Stimulated activated CD8-positive, alpha-beta memory T cell treated with anti-CD3 and anti-CD28 coated beads, Interleukin-15, amount 100 ng/mL, for 24 hours (primary cell): ENCODE data around the gene NDUFAF3.

Experiments
- DNase-seq: peaks from one replicate; pipeline ENCODE4 v3.0.0-alpha.2; 2020; ENCODE audit warnings: low read depth

NDUFAF3 gene

DNA sequence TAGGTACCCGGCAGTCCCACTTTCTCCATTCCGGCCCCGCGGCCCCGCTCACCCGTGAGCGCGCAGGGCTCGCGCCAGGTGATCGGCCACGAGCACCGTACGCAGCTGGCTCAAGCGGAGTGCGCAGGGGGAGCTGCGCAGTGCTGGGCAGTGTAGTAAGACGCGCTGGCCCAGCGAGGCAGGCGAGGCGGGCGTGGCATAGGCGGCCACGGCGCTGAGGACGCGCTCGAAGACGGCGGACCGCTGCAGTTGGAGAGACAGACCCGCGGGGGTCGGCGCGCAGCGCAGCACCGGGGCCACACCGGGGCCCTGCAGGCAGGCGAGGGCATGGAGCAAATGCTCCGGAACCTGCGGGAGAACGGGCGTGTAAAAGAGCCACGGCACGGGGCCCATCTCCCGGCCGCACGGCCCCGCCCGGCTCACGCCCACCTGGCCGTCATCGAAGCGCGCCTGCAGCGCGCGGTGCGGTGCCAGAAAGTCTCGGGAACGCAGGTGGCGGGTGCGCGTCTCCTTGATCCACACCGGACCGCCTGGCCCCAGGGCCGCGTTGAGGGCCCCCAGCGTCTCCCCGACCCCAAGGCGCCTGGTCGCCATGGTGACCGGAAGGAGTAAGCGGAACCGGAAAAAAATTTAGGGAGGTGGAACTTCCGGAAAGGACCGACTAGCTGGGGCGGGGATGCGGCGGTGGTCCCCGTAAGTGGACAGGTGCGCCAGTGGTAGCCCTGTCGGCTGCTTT, 3.8 kb upstream of the NDUFAF3 start, which contains the start of gene DALRD3:
Gene DALRD3 (minus strand): TSS at position 610 of the 736 bp plus-strand sequence. CDS start 16 bp downstream, at position 594.
- DNase-seq, result no peak

DNA sequence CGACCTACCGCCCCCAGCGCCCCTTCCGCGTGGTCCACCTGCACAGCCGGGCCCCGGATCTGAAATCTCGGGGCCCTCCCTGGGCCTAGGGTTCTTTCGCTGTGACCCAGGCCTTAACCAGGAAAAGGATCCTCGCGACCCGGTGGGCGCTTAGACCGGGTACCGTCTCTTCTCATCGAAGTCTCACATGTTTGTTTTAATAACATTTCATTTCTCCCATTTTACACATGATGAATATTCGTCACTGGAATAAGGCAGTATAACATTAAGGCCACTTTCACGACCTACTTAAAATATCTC, 3.3 kb upstream of the NDUFAF3 start:
- DNase-seq, result no peak

DNA sequence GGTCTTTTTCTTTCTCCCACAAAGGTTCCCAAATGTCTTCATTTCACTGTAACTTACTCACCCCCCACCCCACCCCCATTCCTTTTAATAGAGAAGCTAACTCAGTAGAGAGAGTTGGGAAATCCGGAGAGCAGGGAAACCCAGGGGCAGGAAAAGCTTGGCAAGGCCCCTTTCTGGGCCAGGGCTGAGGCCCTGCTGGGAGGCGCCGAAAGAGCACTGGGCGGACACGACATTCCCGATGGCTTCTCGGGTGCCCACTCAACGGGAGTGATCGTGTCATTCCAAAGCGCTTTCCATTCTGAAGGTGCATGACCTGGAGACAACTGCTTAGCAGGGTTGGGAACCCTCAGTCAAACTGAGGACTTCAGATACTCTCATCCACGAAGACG, 2.0 kb upstream of the NDUFAF3 start:
- no peak for DNase-seq

DNA sequence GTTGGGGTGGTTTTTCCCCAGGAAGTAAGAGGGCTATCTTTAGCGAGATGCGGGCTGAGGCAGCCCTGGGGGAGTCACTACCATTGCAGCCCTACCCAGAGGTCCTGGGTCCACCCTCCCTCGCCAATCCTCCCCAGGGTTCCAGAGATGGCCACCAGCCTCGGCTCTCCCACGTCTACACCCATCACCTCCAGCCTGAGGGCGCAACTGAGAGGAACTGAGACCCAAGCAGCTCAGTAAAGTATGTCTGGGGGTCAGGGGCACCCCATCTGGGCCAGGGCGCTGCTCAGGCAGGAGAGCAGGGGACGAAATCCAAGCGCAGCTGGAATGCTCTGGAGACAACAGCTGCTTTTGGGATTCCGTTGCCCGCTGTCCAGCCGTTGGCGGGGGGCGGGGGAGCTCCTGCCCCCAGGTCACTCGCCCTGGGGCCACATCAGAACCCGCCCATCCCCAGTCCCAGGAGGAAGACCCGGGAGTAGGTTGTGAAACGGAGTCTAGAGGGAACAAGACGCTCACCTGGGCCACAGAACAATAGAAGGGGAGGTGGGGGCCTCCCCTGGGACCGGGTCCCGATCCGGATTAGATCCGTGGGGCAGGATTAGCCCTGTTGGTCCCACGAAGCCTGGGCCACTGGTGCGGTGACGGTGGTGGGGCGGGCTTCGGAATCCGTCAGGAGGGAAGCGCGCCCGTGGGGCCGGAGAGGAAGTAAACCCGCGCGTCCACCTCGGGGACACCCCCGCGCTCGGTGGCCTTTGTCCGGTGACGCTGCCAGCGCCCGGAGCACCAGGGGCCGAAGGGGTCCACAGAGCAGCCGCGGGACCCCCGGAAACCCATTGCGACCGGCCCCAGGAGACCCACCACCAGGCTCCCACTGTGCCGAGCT, 1.4 kb upstream of the NDUFAF3 start:
- DNase-seq, result no peak

DNA sequence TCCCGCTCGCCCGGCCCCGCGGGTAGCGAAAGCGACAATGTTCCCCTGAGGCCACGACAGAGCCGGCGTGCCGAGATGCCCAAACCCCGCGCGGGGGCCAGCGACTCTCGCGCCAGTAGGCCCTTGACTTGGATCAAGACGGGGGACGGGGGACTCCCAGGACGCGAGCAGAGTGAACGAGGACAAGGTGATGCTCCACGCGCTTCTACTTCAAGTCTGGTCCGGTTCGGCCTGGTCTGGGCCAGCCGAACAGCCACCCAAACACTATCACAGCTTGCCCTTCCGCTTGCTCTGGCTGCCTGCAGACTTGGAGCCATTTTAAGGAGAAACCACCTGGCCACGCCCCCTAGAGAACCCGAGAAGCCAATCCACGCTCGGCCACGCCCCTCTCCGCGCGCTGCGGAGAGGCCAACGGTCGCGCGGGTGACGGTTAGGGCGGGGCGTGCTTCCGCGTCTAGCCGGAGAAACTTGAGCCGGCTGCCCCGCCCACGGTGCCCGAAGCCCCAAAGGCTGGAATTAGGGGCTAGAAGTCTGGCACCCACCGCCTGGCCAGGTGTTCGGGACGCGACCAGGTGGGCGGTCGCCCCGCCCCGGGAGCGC, 608 bp upstream of the NDUFAF3 start:
- peak; percentile 97 for DNase-seq

DNA sequence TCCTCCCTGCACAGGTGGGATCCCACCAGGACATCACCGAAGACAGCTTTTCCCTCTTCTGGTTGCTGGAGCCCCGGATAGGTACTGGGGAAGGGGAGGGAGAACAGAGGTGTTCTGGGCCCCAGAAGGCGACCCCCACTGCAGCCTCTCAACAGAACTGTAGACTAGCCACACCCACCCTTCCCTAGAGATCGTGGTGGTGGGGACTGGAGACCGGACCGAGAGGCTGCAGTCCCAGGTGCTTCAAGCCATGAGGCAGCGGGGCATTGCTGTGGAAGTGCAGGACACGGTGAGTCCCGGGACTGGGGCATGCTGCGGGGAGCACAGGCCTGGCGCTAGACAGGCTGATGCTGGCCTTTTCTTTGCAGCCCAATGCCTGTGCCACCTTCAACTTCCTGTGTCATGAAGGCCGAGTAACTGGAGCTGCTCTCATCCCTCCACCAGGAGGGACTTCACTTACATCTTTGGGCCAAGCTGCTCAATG, 809 bp downstream of the NDUFAF3 start:
- no peak for DNase-seq

DNA sequence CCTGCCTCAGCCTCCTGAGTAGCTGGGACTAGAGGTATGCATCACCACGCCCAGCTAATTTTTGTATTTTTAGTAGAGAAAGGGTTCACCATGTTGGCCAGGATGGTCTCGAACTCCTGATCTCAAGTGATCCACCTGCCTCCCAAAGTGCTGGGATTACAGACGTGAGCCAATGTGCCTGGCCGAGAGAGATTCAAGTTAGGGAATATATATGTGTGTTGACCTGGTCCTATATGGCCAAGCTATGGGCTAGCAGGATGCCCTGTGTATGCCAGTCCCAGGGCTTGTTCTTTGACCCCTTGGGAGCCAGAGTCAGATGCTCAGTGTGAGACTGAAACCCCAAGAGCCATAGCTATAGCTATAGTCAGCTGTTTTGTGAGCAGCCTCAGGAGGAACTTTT, 1.9 kb downstream of the NDUFAF3 start:
- DNase-seq, result no peak

DNA sequence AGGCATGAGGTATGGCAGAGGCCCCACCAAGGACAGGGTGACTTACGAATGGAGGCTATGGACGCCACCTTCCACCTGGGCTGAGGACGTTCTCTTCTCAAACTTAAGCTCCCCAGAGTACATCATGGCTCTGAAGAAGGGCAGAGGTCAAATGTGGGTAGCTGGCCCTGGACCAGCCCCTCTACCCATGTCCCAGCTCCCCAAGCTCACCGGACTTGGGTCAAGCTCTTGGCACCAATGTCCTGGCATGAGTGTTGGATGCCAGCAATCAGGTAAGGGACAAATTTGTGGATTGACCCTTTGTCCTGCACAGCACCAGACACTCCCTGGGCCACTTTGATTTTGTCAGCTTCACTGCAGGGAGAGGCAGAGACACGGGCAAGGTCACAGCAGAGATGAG, 2.5 kb downstream of the NDUFAF3 start:
- DNase-seq, result no peak

DNA sequence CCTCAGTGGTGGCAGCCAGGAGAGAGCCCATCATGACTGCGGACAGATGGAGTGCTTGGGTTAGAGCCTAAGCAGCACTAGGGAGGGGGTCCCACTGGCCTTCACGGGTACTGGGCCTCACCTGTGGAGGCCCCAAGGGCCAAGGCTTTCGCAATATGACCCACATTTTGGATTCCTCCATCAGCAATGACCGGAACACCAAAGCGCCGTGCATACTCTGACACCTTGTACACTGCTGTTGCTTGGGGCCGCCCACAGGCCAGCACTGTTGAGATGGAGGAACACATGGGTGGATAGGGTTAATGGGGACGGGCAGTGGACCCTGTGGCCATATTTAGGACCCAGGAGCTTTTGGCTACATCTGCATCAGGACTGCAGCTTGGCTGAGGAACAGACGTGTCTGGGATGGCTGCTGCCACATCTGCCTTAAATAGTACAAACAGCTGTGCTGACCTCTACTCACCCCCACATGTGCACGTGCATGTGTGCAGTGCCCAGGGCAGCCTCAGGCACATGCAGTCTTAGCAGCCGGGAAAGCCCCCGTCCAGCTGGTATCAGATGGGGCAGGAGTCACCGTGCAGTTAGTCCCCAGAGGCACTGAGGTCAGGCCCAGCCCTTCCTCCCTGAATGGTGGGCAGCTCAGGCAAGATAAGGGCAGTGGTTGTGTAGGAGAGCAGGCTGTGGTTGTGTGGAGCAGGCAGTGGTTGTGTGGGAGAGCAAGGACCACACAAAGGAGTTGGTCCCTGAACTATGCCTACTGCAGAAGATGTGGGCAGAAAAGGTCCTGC, 3.3 kb downstream of the NDUFAF3 start:
- DNase-seq, result no peak

DNA sequence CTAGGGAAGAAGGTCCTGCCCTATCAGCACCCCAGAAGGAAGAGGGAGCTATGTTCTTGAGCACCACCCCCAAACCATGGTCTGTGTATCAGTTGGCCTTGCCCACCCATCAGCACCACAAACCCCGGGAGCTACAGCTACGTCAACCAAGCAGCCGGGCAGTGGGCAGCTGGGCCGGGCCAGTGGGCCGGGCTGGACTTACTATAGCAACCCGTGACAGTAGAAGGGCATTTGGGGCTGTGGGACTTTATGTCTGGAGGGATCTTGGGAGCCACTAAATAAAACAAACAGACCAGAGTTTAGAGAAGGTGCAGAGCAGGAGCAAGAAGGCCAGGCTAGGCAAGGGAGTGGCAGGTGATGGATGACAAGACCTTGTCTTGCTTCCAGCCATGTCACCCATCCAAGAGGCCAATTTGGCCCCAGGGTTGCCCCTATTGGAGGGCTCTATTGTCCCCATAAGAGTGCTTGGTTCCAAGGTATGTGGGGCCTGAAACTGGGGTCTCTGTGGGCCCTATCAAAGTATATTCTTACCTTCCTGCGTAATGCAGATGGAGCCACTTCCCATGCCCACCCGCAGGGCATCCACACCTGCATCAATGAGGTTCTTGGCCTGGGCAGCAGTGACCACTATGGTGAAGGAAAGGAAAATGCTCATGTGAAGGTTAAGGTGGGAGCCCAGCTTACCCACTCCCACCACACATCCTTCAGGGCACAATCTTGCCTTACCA, 4.0 kb downstream of the NDUFAF3 start:
- DNase-seq, result no peak

DNA sequence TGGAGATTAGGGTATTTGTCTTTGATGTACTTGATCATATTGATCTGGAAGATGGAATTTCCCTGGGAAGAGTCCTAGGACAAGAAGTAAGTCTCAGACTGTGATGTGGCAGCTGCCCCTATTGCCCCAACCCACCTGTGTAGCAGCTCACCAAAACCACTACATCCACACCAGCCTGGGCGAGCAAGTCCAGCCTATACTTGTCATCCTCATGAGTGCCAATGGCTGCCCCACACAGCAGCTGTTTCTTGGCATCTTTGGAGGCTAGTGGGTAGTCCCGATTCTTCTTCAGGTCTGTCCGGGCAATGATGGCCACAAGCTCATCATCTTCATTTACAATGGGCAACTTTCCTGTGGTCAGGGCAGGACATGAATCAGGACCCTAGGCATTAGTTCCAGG, 4.6 kb downstream of the NDUFAF3 start:
- no peak for DNase-seq

DNA sequence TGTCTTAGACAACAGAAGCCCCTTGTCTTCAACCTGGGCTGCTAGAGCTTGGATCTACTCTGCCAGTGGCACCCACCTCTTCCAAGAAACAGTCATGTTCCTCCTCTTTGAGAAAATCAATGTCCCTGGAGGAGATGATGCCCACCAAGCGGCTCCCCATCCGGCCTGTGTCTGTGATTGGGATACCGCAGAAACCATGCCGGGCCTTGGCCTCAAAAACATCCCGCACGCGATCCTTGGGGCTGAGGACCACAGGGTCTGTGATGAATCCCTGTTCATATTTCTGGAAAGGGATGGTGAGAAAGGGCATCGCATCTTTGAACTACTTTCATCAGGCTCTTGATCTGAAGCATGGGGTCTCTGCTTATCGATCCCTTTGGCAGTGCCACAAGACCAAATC, 5.7 kb downstream of the NDUFAF3 start:
- DNase-seq, result no peak

DNA sequence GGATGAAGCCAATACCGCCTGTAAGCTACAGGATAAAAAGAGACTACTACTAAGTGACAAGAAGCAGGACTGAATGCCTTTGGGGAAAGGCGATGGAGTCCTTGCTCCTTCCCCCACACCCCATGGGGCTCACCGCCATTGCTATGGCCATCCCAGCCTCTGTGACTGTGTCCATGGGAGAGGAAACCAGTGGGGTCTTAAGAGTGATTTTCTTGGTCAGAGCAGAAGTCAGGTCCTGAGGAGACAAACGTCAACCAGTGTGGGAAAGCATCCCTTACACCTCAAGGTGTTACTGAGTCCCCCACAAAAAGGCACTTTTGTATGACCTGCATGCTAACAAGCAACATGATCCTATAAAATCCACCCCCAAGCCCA, 6.4 kb downstream of the NDUFAF3 start:
- DNase-seq, result no peak

DNA sequence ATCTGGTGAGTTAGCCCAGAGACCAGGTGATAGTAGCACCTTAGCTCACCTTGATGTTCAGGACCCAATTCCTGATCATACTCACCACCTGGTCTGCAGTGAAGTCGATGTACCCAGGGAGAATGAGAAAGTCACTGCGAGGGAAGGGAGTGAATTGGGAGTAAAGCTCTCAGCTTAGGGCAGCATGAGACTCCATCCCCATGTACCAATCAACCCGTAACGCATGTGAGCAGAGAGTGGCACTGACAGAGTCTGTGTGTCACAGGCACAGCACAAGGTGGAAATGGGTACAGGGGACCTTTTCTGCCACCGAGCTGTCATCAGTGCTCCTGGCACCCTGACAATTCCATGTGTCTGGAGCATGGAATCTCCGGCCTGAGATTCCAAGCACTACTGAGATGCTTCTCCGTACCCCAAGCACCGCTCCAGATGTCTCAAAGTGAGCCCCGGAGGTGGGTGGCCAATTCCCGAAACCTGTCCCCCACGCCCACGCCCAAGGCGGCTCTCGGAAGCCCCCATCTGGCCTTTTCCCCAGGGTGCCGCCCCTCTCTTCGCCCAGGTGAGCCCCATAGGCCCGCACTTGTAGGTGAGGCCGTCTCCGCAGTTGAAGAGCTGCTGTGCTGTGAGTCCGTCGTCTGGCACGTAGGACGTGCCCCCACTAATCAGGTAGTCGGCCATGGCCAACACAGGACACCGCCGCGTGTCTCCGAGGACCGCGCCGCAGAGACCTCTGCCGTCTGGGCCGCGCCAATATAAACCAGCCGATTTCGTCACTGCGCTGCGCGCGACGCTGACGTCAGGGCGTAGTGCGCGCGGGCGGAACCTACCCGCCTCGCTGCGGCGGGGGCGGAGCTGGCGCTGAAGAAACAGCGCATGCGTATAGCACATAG, 7.0 kb downstream of the NDUFAF3 start, which contains the start of gene IMPDH2:
Gene IMPDH2 (minus strand): TSS at position 726 of the 890 bp plus-strand sequence. CDS start 48 bp downstream, at position 678.
- peak; percentile 91 for DNase-seq

DNA sequence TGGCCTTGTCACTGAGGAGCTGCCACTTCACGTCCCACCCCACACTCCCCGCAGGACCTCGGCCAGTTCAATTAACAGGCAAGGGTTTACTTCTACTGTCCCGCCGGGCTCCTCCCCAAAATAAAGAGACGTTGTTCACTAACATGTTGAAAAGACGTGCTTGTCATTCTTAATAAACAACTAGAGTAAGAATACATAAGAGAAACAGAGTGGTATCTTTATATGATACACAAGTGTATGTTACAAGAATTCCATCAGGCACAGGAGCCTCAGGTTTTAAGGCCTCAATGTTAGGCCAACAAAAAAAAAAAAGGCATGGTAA, 7.6 kb downstream of the NDUFAF3 start:
- DNase-seq, result no peak

DNA sequence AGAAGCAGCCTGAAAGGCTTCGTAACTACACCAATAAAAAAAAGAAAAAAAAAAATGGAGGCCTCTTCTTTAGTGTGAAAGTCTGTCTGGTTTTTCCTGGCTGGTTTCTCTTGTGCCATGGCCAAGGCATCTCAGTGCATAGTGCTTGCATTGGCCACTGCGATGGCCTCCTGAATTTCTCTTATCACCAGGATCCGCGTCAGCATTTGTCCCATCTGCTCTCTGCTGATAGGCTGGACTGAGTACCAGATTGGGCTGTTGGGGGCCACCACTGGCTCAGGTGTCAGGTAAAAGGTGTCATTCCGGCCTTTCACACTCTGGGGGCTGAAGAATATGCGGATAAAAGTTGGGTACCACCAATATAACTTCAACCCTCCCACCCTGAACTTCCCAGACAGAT, 8.4 kb downstream of the NDUFAF3 start:
- DNase-seq, result no peak

DNA sequence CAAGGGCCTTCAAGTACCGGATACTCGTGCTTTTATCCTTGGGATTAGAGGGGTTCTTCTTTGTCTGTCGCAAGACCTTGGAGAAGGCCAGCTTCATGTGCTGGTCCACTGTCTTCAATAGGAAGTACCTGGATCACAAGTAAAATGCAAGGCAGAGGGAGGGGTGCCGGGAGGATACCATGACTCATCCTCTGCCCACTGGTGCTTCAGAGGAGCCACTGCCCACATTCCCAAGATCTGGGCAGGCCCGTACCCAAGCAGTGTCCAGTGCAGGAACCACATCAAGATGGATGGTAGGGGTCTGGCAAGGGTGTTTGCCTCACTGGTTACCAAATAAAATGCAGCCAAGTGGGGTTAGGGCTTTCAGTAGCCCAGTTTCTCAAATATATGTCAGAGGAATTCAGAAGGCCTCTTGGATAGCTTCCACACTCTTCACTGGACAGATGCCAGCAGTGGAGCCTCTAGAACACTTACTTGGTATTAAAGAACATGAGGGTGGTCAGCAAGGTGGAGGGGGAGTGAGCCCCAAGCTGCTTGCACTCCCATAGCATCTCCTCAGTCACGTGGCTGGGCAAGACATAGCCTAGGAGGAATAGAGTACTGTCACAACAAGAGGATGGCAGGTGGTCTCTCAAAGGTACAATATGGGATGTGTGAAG, 10.9 kb downstream of the NDUFAF3 start:
- DNase-seq, result no peak

DNA sequence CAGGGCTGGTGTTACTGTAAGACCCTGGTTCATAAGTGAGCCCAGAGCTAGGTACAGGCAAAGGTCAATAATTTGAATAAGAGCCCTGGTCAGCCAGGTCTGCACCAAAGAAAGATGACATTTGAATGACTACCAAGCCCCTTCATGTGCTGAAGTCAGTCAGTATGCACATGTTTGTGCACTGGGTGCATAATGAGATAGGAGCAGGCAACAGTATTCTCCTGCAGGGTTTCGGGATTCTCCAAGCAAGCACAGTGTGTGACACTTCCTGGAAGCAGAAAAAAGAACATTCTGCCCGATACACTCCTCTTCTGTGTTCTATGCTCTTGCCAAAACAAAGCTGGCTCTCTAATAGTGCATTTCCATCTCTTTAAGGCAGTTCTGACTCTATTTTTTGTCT, 12.7 kb downstream of the NDUFAF3 start:
- DNase-seq, result no peak

DNA sequence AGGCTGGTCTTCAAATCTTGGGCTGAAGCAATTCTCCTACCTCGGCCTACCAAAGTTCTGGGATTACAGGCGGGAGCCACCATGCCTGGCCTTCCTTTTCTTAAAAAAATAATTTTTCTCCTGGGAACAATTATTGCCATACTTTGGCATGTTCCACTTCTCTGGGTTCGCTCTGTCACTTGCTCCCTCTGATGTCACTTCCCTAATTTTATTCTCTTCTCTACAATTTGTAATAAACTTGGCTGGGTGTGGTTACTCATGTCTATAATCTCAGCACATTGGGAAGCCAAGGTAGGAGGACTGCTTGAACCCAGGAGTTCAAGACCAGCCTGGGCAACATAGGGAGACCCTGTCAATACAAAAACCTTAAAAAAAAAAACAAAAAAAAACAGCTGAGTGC, 13.4 kb downstream of the NDUFAF3 start:
- no peak for DNase-seq

DNA sequence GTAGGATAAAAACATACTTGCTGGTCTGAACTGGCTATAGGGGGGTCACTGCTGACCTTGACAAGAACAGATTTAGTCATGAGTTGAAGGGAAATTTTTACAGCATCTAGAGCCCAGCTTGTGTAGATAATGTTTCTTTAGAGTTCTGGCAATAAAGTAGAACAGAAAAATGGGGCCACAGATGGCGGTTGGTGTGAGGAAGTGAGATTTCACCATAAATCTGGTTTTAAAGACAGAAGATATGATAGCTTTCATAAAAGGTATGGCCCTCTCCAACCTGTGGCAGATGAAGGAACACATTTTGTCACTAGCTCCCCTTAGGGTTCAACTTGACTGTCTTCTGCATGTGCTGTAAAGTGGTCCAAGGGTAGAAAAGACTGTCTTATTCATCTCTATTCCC, 31.6 kb downstream of the NDUFAF3 start:
- no peak for DNase-seq
